ENCODE results near the gene CHST4.
"Not testable (repeated sequence)": the region's sequence is repeated elsewhere in the genome, so short reads cannot be mapped to it uniquely, and the experiment has no call there.

The CHST4 gene

GRCh38 chr16:71573387-71574094, 47.3 kb downstream of the CHST4 start:
- no peak overlapping the region for H3K9ac ChIP-seq (ENCODE audit: low read depth, low read length, poor library complexity, severe bottlenecking)
- no peaks in the 10 kb centered on the region for H3F3A ChIP-seq (ENCODE audit: low read depth)
- H3K4me1 ChIP-seq (ENCODE audit: insufficient read depth, low read length, poor library complexity, severe bottlenecking), result no peaks in the 10 kb centered on the region
- no peaks in the 10 kb centered on the region for H3K36me3 ChIP-seq (ENCODE audit: insufficient read depth, low read length)
- no peak overlapping the region for H2AFZ ChIP-seq (ENCODE audit: low read length)
- H3K9me2 ChIP-seq (replicated peaks; ENCODE audit: low read depth, low read length), result no peaks in the 10 kb centered on the region
- H3K4me2 ChIP-seq (ENCODE audit: low read depth, low read length, poor library complexity, severe bottlenecking), result no peak overlapping the region
- no peak overlapping the region for H3K4me3 ChIP-seq (ENCODE audit: low read length, poor library complexity, severe bottlenecking)
- no peak for TF ChIP-seq EZH2phosphoT487 (IDR thresholded peaks at IDR 0.05; ENCODE audit: borderline replicate concordance)
- TF ChIP-seq CTCF (conservative IDR thresholded peaks at IDR 0.05; ENCODE audit: low read length), result no peak
- H3K27me3 ChIP-seq (ENCODE audit: insufficient read depth, low read length, poor library complexity, severe bottlenecking), result peaks cover 7% of the 10 kb centered on the region
- no peaks in the 10 kb centered on the region for H3K9me3 ChIP-seq (ENCODE audit: insufficient read depth, low read depth, low read length)
- H3K79me2 ChIP-seq (ENCODE audit: insufficient read depth, low read length), result no peaks in the 10 kb centered on the region
- H4K20me1 ChIP-seq (ENCODE audit: insufficient read depth, low read length, poor library complexity, severe bottlenecking), result no peaks in the 10 kb centered on the region

GRCh38 chr16:71574702-71575101, 48.5 kb downstream of the CHST4 start:
- H3K27me3 ChIP-seq (ENCODE audit: insufficient read depth, low read length, poor library complexity, severe bottlenecking), result peaks cover 7% of the 10 kb centered on the region
- H3K4me2 ChIP-seq (ENCODE audit: low read depth, low read length, poor library complexity, severe bottlenecking), result no peak overlapping the region
- no peaks in the 10 kb centered on the region for H3K36me3 ChIP-seq (ENCODE audit: insufficient read depth, low read length)
- no peak overlapping the region for H3K4me3 ChIP-seq (ENCODE audit: low read length, poor library complexity, severe bottlenecking)
- no peaks in the 10 kb centered on the region for H3F3A ChIP-seq (ENCODE audit: low read depth)
- no peak overlapping the region for H3K9ac ChIP-seq (ENCODE audit: low read depth, low read length, poor library complexity, severe bottlenecking)
- no peaks in the 10 kb centered on the region for H4K20me1 ChIP-seq (ENCODE audit: insufficient read depth, low read length, poor library complexity, severe bottlenecking)
- H3K9me3 ChIP-seq (ENCODE audit: insufficient read depth, low read depth, low read length), result no peaks in the 10 kb centered on the region
- no peak for TF ChIP-seq EZH2phosphoT487 (IDR thresholded peaks at IDR 0.05; ENCODE audit: borderline replicate concordance)
- no peak for TF ChIP-seq CTCF (conservative IDR thresholded peaks at IDR 0.05; ENCODE audit: low read length)
- no peaks in the 10 kb centered on the region for H3K79me2 ChIP-seq (ENCODE audit: insufficient read depth, low read length)
- no peak overlapping the region for H2AFZ ChIP-seq (ENCODE audit: low read length)
- no peaks in the 10 kb centered on the region for H3K4me1 ChIP-seq (ENCODE audit: insufficient read depth, low read length, poor library complexity, severe bottlenecking)
- H3K9me2 ChIP-seq (replicated peaks; ENCODE audit: low read depth, low read length), result no peaks in the 10 kb centered on the region

- H3K79me2 ChIP-seq (ENCODE audit: insufficient read depth, low read length), result no peaks in the 10 kb centered on the region
- H3K9me3 ChIP-seq (ENCODE audit: insufficient read depth, low read depth, low read length), result no peaks in the 10 kb centered on the region
- no peak within 1 kb of the TSS for H3K4me3 ChIP-seq (ENCODE audit: low read length, poor library complexity, severe bottlenecking)
- no peak within 1 kb of the TSS for H3K4me2 ChIP-seq (ENCODE audit: low read depth, low read length, poor library complexity, severe bottlenecking)
- no peaks in the 10 kb centered on the region for H3K9me2 ChIP-seq (replicated peaks; ENCODE audit: low read depth, low read length)
- no peak within 1 kb of the TSS for H2AFZ ChIP-seq (ENCODE audit: low read length)
- H3K27me3 ChIP-seq (ENCODE audit: insufficient read depth, low read length, poor library complexity, severe bottlenecking), result no peaks in the 10 kb centered on the region
- H3K4me1 ChIP-seq (ENCODE audit: insufficient read depth, low read length, poor library complexity, severe bottlenecking), result no peaks in the 10 kb centered on the region
- H3F3A ChIP-seq (ENCODE audit: low read depth), result no peaks in the 10 kb centered on the region
- H3K36me3 ChIP-seq (ENCODE audit: insufficient read depth, low read length), result no peaks in the 10 kb centered on the region
- H4K20me1 ChIP-seq (ENCODE audit: insufficient read depth, low read length, poor library complexity, severe bottlenecking), result no peaks in the 10 kb centered on the region
- TF ChIP-seq CTCF (conservative IDR thresholded peaks at IDR 0.05; ENCODE audit: low read length), result no peak
- TF ChIP-seq EZH2phosphoT487 (IDR thresholded peaks at IDR 0.05; ENCODE audit: borderline replicate concordance), result no peak
- no peak within 1 kb of the TSS for H3K9ac ChIP-seq (ENCODE audit: low read depth, low read length, poor library complexity, severe bottlenecking)
These were observed 50.7 kb downstream of the CHST4 start, which contains the start of gene TAT for GRCh38 chr16:71576971-71577370. TAT (minus strand) TSS chr16:71577092; CDS start chr16:71576415, 677 bp downstream.

GRCh38 chr16:71582553-71582848, 56.3 kb downstream of the CHST4 start:
- H3K9me2 ChIP-seq (replicated peaks; ENCODE audit: low read depth, low read length); H2AFZ ChIP-seq (ENCODE audit: low read length); H3K4me1 ChIP-seq (ENCODE audit: insufficient read depth, low read length, poor library complexity, severe bottlenecking); H3K36me3 ChIP-seq (ENCODE audit: insufficient read depth, low read length); H3K9ac ChIP-seq (ENCODE audit: low read depth, low read length, poor library complexity, severe bottlenecking); H3K79me2 ChIP-seq (ENCODE audit: insufficient read depth, low read length); H3K9me3 ChIP-seq (ENCODE audit: insufficient read depth, low read depth, low read length); H4K20me1 ChIP-seq (ENCODE audit: insufficient read depth, low read length, poor library complexity, severe bottlenecking); H3K4me2 ChIP-seq (ENCODE audit: low read depth, low read length, poor library complexity, severe bottlenecking); H3K4me3 ChIP-seq (ENCODE audit: low read length, poor library complexity, severe bottlenecking); H3F3A ChIP-seq (ENCODE audit: low read depth); H3K27me3 ChIP-seq (ENCODE audit: insufficient read depth, low read length, poor library complexity, severe bottlenecking): not testable (repeated sequence)

Measured in Loucy (cell line).